H9 (cell line): Measurements from ENCODE around the gene CFAP46. TPM values are rescaled to one million over a fixed set of nuclear protein-coding genes. Genes with fewer than 3 reads are reported as not detected.
A peak's percentile ranks its signal among the peaks of the same experiment; 100 is the strongest.

Source experiments
- DNase-seq: peaks from one replicate; pipeline ENCODE4 v3.0.0-alpha.2; 2017
- H2AFZ ChIP-seq: one replicate; pipeline ENCODE4 v1.6.1; 2013; ENCODE audit warnings: mild to moderate bottlenecking, low read length, control low read depth, moderate library complexity
- H2AK5ac ChIP-seq: 2 replicates; pipeline ENCODE4 v1.6.1; 2013; ENCODE audit warnings: low read length, control low read depth, mixed read lengths; ENCODE audit not compliant: insufficient read length
- H2BK120ac ChIP-seq: one replicate; pipeline ENCODE4 v1.6.1; 2013; ENCODE audit warnings: low read depth, mild to moderate bottlenecking, low read length, control low read depth, inconsistent platforms; ENCODE audit not compliant: poor library complexity, severe bottlenecking
- H2BK12ac ChIP-seq: 2 replicates; pipeline ENCODE4 v1.6.1; 2013; ENCODE audit warnings: low read length, control low read depth, mixed read lengths, low read depth; ENCODE audit not compliant: insufficient read length
- H2BK15ac ChIP-seq: 2 replicates; pipeline ENCODE4 v1.6.1; 2013; ENCODE audit warnings: low read depth, low read length, control low read depth
- H2BK20ac ChIP-seq: one replicate; pipeline ENCODE4 v1.6.1; 2013; ENCODE audit warnings: low read depth, mild to moderate bottlenecking, low read length, control low read depth, inconsistent platforms; ENCODE audit not compliant: poor library complexity, severe bottlenecking
- H2BK5ac ChIP-seq: 2 replicates; pipeline ENCODE4 v1.6.1; 2013; ENCODE audit warnings: low read length, control low read depth, mixed read lengths; ENCODE audit not compliant: insufficient read length
- H3K14ac ChIP-seq: 2 replicates; pipeline ENCODE4 v1.6.1; 2013; ENCODE audit warnings: low read length, control low read depth; ENCODE audit not compliant: insufficient read depth
- H3K18ac ChIP-seq: 2 replicates; pipeline ENCODE4 v1.6.1; 2013; ENCODE audit warnings: low read depth, mild to moderate bottlenecking, mixed read lengths, low read length, control low read depth; ENCODE audit not compliant: insufficient read length
- H3K23ac ChIP-seq: 2 replicates; pipeline ENCODE4 v1.6.1; 2013; ENCODE audit warnings: low read length, control low read depth, mixed read lengths, low read depth; ENCODE audit not compliant: insufficient read length
- H3K23me2 ChIP-seq: 2 replicates; pipeline ENCODE4 v1.6.1; 2013; ENCODE audit warnings: low read depth, mild to moderate bottlenecking, mixed read lengths, low read length, control low read depth; ENCODE audit not compliant: insufficient read length, poor library complexity, severe bottlenecking
- H3K27ac ChIP-seq: 2 replicates; pipeline ENCODE4 v1.5.1; 2013; ENCODE audit warnings: low read length, control low read depth, mixed read lengths, low read depth; ENCODE audit not compliant: insufficient read length
- H3K27me3 ChIP-seq: 2 replicates; pipeline ENCODE4 v1.6.1; 2013; ENCODE audit warnings: low read length, control low read depth, inconsistent platforms; ENCODE audit not compliant: insufficient read depth
- H3K4ac ChIP-seq: 2 replicates; pipeline ENCODE4 v1.6.1; 2013; ENCODE audit warnings: low read depth, mild to moderate bottlenecking, control low read depth, inconsistent platforms, low read length, moderate library complexity
- H3K4me1 ChIP-seq: 2 replicates; pipeline ENCODE4 v1.6.1; 2013; ENCODE audit warnings: low read length, control low read depth, inconsistent platforms; ENCODE audit not compliant: insufficient read depth
- H3K4me2 ChIP-seq: 2 replicates; pipeline ENCODE4 v1.6.1; 2013; ENCODE audit warnings: low read length, control low read depth, mixed read lengths; ENCODE audit not compliant: insufficient read length, insufficient read depth
- H3K56ac ChIP-seq: 2 replicates; pipeline ENCODE4 v1.6.1; 2013; ENCODE audit warnings: low read depth, mild to moderate bottlenecking, mixed read lengths, low read length, control low read depth; ENCODE audit not compliant: insufficient read length
- H3K79me1 ChIP-seq: 2 replicates; pipeline ENCODE4 v1.6.1; 2013; ENCODE audit warnings: low read depth, mild to moderate bottlenecking, moderate library complexity, low read length, control low read depth, inconsistent platforms; ENCODE audit not compliant: insufficient read depth, poor library complexity, severe bottlenecking
- H3K79me2 ChIP-seq: 2 replicates; pipeline ENCODE4 v1.6.1; 2013; ENCODE audit warnings: low read length, control low read depth, inconsistent platforms; ENCODE audit not compliant: insufficient read depth
- H3K9ac ChIP-seq: 2 replicates; pipeline ENCODE4 v1.6.1; 2013; ENCODE audit warnings: low read length, control low read depth, mixed read lengths; ENCODE audit not compliant: insufficient read length; ENCODE audit errors: extremely low read depth
- H3K9me3 ChIP-seq: one replicate; pipeline ENCODE4 v1.6.1; 2013; ENCODE audit warnings: low read depth, low read length, inconsistent platforms; ENCODE audit not compliant: control insufficient read depth
- H3T11ph ChIP-seq: one replicate; pipeline ENCODE4 v1.6.1; 2013; ENCODE audit warnings: mild to moderate bottlenecking, low read length, control low read depth, inconsistent platforms
- H4K20me1 ChIP-seq: one replicate; pipeline ENCODE4 v1.6.1; 2013; ENCODE audit not compliant: control insufficient read depth, insufficient read length, insufficient read depth
- H4K5ac ChIP-seq: 2 replicates; pipeline ENCODE4 v1.6.1; 2013; ENCODE audit warnings: low read depth, mild to moderate bottlenecking, mixed read lengths, low read length, control low read depth; ENCODE audit not compliant: insufficient read length
- H4K8ac ChIP-seq: replicated peaks from 2 replicates; pipeline ENCODE4 v1.6.1; 2013; ENCODE audit warnings: low read length, control low read depth, mixed read lengths, low read depth; ENCODE audit not compliant: insufficient read length
- H4K91ac ChIP-seq: 2 replicates; pipeline ENCODE4 v1.6.1; 2013; ENCODE audit warnings: low read depth, mild to moderate bottlenecking, moderate library complexity, mixed read lengths, low read length, control low read depth; ENCODE audit not compliant: insufficient read length
- H3K27ac Mint-ChIP-seq, 3 experiments: 2 replicates in 2 of 3; 3 replicates in 1 of 3; pipeline ENCODE4 v1.8.0; 2020 to 2021; ENCODE audit warnings: mixed read lengths in 3 of 3, mild to moderate bottlenecking in 1 of 3, moderate library complexity in 1 of 3
- H3K27me3 Mint-ChIP-seq: 2 replicates; pipeline ENCODE4 v1.8.0; 2021; ENCODE audit warnings: low read depth, mild to moderate bottlenecking, moderate library complexity, mixed read lengths
- H3K36me3 Mint-ChIP-seq, 3 experiments: 2 replicates in 2 of 3; 3 replicates in 1 of 3; pipeline ENCODE4 v1.8.0; 2020 to 2021; ENCODE audit warnings: low read depth in 3 of 3, mixed read lengths in 3 of 3; ENCODE audit not compliant: insufficient read depth in 1 of 3
- H3K4me1 Mint-ChIP-seq, 2 experiments: 2 replicates each; pipeline ENCODE4 v1.8.0; 2020; ENCODE audit warnings: mixed read lengths in 2 of 2
- H3K4me3 Mint-ChIP-seq, 2 experiments: 2 replicates in 1 of 2; 3 replicates in 1 of 2; pipeline ENCODE4 v1.8.0; 2020 to 2021; ENCODE audit warnings: mild to moderate bottlenecking in 2 of 2, mixed read lengths in 2 of 2, moderate library complexity in 1 of 2
- H3K9me3 Mint-ChIP-seq, 2 experiments: 2 replicates in 1 of 2; 3 replicates in 1 of 2; pipeline ENCODE4 v1.8.0; 2020; ENCODE audit warnings: mild to moderate bottlenecking in 2 of 2, mixed read lengths in 2 of 2, moderate library complexity in 1 of 2
- CTCF ChIP-seq: fragments of 200-600 bp; sonication (generic); conservative IDR thresholded peaks from 3 replicates; pipeline ENCODE4 v1.8.0; 2021; ENCODE audit warnings: antibody characterized with exemption, mild to moderate bottlenecking
- WGBS: extraction: QIAGEN DNeasy Blood & Tissue Kit; methylation state at CpG from one replicate; pipeline ENCODE4 v1.1.7; 2013; ENCODE audit warnings: missing lambda C conversion rate, low lambda C conversion rate, mixed read lengths; ENCODE audit not compliant: insufficient read length; ENCODE audit errors: extremely low coverage; 5-methylcytosine and 5-hydroxymethylcytosine counted together
- total RNA-seq: library from RNA; stranded (reverse); gene quantifications from 2 replicates; pipeline ENCODE4 v1.2.1, GENCODE V29; 2021

CFAP46 gene
- total RNA-seq, 1 experiment from 2014 or later = 3.1 TPM

- H3K4me3 Mint-ChIP-seq = no peak overlapping the region; a peak in 2 of 5 replicates
- no peak overlapping the region for H3K23ac ChIP-seq
- H2BK120ac ChIP-seq = no peak overlapping the region
- peaks cover 3% of the 10 kb centered on the region for H3K23me2 ChIP-seq
- no peak overlapping the region for H3K4me2 ChIP-seq
- no peaks in the 10 kb centered on the region for H3K79me1 ChIP-seq
- H3K14ac ChIP-seq = no peak overlapping the region; the same call in 1 of the 2 replicates
- no peak overlapping the region for H2BK12ac ChIP-seq
- H3K27me3 Mint-ChIP-seq = peaks cover 18% of the 10 kb centered on the region
- WGBS = no CpG with 5 or more reads among the region's 6 CpGs
- H4K8ac ChIP-seq = no peak overlapping the region
- no peak overlapping the region for H2AK5ac ChIP-seq
- DNase-seq = no peak
- no peaks in the 10 kb centered on the region for H3K36me3 Mint-ChIP-seq
- H3K56ac ChIP-seq = no peak overlapping the region
- no peak overlapping the region for H3K9ac ChIP-seq
- H3K18ac ChIP-seq = no peak overlapping the region
- H3K27ac Mint-ChIP-seq = peak overlapping the region in 1 of 3 experiments; percentile 76; a peak in 3 of 7 replicates
- H4K20me1 ChIP-seq = no peaks in the 10 kb centered on the region
- peaks cover 14% of the 10 kb centered on the region; the same call in 1 of the 2 replicates for H3K4me1 ChIP-seq
- H2BK5ac ChIP-seq = no peak overlapping the region
- peaks cover 0 to 2% of the 10 kb centered on the region in 2 experiments; a peak in 4 of 5 replicates for H3K9me3 Mint-ChIP-seq
- no peak overlapping the region for H2BK20ac ChIP-seq
- H3K27ac ChIP-seq = no peak overlapping the region
- no peak overlapping the region for H4K5ac ChIP-seq
- H3K27me3 ChIP-seq = no peaks in the 10 kb centered on the region
- no peak for TF ChIP-seq CTCF
- H2BK15ac ChIP-seq = no peak overlapping the region
- no peaks in the 10 kb centered on the region for H3K79me2 ChIP-seq
- H3K4ac ChIP-seq = no peak overlapping the region
- H3T11ph ChIP-seq = no peak overlapping the region
- H3K4me1 Mint-ChIP-seq = peaks cover 41 to 49% of the 10 kb centered on the region in 2 experiments
- no peak overlapping the region for H4K91ac ChIP-seq
- no peak overlapping the region for H2AFZ ChIP-seq
- no peaks in the 10 kb centered on the region for H3K9me3 ChIP-seq
These were observed 51.0 kb downstream of the CFAP46 start for GRCh38 chr10:132891368-132891767.
